Activated CD4-positive, alpha-beta T cell treated with anti-CD3 and anti-CD28 coated beads for 48 hours (primary cell): ENCODE results near the gene SORL1.

ENCODE experiments used
- DNase-seq: peaks from one replicate; pipeline ENCODE4 v3.0.0-alpha.2; 2020

The SORL1 gene

DNA sequence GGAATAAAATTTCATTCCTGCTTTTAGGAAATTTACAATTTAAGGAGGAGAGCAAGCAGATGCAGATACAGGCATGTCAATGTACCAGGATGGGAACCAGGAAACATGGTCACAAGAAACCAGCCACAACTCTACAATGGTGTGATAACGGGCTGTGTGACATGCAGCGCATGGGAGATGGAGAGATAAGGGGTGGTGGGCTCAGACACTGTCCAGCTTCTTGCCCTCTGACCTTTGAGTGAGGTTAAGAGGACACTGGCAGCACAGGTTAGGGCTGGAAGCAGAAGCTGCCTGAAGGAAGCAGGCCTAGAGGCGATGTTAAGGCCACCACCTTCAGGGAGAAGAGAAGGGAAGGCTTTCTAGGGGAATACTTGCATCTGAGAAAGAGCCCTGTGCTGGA, 3.0 kb downstream of the SORL1 start:
- DNase-seq, result no peak

DNA sequence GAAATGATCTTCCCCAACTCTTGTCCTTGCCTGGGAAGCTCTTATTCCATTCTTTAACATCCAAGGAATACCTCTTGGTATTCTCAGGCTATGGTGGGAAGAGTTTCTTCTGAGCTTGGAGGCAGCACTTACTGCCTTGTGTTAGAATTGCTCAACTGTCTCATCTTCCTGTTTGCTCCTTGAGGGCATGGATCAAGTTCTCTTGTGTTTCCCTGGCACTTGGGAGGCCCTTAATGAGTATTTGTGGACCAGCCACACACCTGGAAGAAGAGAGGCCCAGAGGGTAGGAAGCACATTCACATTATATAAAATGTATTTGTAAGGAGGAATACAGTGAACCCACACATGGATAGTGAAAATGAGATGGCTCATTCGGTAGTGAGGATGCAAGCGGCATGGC, 4.0 kb downstream of the SORL1 start:
- DNase-seq, result no peak

DNA sequence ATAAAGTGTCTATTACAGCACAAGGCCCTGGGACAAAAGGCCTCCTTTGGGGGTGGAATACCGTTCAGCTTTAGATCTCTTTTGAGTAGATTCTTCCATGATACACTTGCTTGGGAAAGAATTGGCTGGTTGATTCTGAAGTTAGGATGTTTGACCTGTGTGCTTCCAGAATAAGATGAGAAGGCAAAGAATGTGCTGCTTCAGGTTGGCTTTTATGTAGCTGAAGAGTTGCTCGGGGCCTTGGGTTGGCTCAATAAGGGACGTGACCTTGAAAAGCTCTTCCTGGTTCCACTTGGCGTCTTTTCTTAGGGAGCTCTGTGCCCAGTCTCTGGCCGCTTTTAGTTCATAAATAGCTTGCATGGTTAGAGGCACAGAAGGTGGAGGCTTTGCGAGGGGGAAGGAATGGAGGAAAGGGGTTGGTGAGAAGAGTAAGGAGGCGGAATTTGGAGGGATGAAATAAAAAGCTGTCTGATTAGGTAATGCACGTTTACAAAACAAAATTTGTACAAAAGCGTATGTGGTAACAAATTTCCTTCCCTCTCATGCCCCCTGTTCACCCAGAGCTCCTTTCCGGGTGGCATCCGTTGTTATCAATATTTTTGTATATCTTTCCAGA, 4.8 kb downstream of the SORL1 start:
- DNase-seq, result no peak

DNA sequence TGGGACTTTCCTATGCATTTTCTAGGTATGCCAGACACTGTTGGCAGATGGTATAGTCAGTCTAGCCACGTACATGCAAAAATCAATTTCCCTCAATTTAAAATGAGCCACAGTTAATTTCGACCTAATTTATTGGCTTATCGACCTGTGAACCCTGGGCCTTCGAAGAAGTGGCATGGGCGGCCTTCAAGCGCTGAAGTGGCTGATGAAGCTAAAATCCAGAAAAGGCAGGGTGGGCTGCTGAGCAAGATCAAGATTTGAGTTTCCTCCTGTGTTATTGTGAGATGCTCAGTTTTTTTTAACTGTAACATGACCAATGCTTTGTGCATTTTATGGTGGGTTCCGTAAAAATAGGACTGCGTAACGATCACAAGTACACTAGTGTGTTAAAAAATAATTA, 6.4 kb downstream of the SORL1 start:
- DNase-seq, result no peak

DNA sequence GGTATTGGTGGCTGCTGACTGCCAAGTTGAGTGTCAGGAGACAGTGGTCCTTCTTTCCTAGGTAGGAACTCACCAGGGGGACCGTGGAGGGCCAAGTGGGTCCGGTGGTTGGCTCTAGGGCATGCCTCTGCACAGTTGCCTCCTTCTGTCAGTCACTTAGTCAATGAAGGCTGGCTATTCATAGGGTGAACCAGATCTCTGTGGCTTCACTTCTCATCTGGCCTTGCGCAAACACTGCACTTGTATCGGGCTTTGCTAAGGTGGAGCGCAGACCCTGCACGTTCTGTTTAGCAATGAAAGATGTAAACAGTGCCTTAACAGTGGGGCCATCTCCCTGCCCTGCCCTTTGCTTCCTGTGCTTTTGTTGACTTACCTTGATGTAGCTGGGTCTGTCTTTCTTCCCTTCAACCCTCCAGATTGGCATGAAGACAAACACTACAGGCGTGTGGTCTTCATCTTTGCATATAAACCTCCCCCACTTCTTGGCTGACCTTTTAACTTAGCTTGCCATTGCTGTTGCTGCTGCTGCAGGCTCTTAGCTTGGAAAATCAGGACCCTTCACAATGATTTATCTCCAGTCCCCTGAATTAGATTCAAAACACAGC, 7.4 kb downstream of the SORL1 start:
- DNase-seq, result no peak

DNA sequence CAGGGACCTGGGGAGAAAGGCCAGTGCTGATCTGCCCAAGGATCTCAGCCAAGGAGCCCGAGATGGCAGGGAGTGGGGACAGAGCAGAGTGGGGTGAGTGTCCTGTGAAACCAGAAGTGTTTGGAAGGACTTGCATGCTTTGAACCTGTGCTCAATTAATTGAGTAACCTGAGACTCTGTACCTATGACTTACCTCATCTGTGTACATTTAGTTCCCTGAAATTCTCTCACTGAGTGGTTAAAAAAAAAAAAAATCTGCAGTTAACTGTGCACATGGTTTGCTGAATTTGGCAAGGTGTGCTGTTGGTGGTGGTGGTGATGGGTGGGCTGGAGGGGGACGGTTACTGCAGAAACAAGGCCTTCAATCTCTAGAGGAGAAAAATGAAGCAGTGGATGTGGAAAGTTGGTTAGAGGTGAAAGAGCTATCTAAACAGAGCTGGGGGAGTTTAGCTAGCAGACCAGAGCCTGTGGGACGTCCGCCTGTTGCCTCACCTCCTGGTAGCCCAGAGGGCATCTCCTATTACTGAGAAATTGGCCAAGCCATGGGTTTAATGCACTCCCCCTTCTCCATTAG, 8.9 kb downstream of the SORL1 start:
- DNase-seq, result no peak

DNA sequence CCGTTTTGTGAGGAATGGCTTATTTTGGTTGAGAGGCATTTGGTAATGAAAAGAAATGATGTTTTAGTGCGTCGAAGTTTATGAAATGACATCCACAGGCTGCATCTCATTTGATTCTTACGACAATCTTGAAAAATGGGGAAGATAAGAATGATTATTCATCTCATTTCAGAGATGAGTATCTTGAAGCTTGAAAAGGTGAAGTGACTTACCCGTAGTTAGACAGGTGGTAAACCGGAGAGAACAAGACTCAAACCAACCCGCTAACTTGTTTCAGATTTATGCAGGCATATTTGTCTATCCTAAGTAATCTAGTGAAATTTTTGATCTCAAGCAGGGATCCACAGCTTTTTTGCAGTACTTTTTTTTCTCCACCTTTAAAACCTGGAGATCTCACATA, 9.7 kb downstream of the SORL1 start:
- DNase-seq, result no peak

DNA sequence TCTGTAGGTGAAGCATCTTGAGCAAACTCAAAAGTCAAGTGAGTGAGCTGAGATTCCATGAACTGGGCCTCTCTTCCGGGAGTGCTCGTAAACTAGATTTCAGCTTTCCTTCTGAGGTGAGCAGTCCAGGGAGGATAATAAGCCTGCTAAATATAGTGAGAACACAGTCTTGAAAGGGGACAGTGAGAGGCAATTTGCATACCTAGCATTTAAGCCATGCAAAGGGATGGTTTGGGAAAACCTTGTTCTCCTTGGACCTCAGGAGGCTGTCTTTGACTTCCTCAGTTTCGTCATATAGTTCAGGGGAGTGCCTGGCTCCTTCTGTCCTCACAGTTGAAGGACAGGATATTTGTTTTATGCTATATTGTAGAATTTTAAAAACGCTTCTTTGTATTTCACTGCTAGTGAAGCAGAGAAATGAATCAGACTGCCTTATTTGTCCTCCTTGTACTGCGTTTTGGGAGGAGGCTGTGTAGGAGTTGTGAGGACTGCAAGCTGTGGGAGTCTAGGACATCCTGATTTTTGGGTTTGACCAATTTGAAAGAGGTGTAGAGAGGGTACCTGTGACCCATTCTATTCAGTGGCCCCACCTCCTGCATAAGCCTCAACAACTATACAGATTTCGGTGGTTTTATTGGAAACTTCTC, 11.7 kb downstream of the SORL1 start:
- no peak for DNase-seq

DNA sequence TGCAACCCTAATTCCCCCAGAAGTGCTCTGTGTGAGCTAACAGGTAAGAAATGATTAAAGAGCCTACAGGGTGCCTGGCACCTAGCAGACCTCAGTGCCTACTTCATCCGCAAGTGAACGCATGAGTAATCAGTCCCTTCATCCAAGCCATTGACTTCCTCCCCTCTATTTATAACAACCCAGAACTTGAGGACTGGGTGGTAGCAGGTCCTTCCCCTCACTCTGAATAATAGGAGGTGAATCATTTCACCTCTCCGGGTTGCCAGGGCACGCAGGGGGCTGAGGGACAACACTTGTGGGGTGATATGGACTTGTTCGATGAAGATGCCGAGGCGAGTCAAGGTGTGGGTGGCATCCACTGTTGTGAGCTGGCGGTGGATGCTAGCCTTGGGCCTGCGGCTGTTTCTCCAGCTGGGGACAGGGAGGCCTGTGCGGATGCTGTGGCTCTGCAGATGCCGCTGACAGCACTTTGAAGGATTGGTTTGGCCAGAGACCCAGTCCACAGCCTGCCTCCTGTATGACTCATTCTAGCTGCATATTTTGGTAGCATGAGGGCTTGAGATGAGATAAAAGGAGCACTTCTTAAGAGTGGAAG, 12.3 kb downstream of the SORL1 start:
- DNase-seq, result peak; percentile 90

DNA sequence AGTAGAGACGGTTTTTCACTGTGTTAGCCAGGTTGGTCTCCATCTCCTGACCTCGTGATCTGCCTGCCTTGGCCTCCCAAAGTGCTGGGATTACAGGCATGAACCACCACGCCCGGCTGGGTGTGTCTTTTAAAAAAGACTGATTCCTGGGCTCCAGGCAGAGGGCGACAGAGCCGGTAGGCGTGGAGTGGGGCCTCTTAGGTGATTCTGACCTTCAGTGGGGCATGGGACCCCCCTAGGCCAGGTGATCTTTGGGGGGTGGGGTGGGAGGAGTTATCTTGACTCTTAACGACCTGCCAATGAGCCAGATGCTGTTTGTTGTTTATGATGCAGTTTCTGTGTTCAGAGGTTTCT, 13.6 kb downstream of the SORL1 start:
- no peak for DNase-seq

DNA sequence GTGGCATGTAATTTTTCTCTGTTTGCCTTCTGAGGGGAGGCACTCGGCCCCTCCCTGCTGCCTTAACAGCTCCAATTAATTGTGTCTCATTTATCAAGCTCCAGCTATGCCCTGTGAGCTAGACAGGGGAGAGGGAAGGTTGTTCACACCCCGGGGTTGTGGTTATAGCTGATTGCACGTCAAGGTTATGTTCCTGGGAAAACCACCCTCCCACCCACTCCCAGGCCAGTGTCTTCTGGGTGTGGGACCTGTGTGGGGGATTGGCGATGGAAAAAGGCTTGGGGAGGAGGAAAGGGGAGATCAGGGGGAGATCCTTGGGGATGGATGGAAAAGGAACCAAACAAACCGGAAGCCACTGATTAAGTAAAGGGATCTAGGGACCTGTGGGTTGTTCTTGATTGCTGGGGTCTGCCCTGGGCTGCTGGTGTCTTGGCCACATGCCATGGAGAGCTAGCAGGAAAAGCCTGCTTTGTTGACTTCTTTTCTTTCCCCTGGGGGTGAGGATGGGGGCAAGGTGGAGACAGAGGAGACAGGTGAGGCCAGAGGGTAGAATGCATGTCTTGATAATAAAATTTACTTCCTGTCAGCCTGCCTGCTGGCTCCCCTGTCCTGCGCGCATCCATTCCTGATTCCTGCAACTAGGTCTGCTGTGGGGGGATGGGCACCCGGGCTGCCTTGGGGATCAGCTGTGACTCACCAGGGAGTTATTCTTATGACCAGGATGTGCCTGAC, 14.1 kb downstream of the SORL1 start:
- DNase-seq, result peak; percentile 66

DNA sequence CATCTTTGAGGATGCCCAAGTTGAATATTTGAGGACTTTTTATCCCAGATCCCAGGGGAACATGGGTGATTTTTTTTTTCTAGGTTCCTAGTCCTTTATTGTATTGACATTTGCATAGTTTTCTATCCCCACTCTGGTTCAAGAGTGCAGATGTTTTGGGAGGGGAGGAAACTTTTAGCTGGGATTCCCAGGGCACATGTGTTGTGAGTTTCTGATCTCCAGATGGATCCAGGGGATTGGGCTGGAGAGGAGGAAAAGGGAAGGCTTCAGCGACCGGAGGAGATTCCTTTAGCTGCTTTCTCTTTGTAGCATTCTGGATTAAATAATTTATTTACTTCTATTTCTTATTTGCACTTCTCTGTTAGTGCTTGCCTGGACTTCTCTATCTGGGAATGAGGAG, 15.4 kb downstream of the SORL1 start:
- DNase-seq, result no peak

DNA sequence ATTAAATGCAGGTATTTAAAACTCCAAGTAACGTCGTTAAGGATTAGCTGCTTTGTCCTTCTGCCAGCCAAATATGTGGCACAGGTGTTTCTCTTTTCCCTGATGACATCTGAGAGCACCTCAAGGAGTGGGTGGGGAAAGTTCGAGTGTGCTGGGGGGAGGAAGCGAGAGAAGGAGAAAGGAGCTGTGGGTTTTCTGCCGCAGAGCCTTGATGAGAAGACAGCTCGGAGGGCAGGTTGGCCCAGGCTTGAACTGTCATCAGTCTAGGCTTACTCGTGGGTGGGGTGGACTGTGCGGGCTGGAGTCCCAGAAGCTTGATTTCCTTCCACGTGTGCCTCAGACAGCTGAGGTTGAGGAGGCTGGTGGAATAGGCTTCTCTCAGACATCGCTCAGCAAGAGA, 15.9 kb downstream of the SORL1 start:
- peak; percentile 86 for DNase-seq

DNA sequence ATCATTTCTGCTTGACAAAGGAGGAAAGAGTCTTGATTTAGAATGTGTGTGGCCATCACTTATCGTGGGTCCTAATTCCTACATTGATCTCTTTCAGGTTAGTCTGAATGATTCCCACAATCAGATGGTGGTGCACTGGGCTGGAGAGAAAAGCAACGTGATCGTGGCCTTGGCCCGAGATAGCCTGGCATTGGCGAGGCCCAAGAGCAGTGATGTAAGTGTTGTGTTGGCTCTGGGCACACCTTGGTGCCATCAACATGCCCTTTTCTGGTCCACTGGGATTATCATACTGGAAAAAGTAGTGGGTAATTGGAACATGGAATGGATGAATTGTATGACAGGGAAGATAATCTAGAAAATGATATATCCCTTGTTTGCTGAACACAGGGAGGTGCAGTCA, 17.8 kb downstream of the SORL1 start:
- DNase-seq, result no peak

DNA sequence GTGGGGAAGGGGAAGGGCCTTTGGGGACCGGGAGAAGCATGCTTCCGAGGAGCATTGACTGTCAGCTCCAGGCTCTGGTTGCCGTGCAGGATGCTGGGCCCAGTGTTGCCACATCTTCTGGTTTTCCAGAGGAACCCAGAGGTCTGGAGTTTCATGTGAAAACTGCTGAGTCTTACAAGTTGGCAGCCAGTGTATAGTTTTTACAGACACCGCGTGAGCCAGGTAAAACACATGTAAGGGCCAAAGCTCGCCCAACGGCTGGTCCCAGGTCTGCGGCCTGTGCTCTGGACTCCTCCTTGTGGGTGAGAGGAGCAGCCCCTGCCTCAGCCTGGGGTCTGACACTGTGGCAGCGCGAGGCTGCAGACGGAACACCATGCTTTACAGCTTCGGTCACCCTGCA, 19.1 kb downstream of the SORL1 start:
- no peak for DNase-seq

DNA sequence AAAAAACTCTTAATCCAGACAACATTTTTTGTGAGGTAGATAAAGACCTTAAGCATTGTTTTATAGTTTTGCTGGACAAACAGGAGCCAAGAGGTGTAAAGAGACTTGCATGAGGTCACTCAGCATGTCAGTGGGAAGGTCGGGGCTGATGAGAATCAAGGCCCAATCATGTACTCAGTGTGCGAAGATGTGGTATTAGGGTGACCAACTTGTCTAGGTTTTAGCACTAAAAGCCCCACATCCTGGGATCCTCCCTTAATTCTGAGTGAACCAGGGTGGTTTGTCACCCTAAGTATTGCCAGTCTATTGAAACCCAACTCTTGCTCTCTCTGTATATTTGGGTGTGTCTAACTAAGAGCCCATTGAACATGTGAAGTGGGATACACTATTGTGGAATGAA, 20.2 kb downstream of the SORL1 start:
- DNase-seq, result no peak

DNA sequence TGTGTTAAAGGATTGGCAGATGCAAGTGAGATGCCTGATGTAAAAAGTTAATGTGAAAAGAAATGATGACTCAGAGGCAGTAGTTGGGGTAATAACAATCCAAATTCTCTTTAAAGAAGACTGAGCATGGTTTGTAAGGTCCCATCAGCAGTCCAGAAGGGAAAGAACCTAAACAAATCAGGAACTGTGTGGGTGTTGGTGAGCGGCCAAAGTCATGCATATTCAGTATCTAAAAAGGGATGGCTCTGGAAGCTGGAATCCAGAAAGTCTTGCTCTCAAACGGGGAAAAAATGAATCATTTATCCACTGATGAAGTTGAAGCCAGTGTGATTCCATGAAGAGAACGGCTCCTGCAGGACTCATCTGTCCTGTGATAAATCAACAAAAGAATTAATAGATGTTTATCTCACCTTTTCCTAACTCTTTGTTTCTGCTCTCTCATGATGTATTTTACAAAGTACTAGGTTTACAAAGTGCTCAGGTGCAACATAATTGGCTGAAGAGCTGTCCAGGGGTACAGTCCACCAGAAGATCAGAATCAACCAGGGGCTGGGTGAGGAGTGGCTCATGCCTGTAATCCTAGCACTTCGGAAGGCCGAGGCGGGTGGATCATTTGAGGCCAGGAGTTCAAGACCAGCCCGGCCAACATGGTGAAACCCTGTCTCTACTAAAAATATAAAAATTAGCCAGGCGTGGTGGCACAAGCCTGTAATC, 21.1 kb downstream of the SORL1 start:
- DNase-seq, result no peak

DNA sequence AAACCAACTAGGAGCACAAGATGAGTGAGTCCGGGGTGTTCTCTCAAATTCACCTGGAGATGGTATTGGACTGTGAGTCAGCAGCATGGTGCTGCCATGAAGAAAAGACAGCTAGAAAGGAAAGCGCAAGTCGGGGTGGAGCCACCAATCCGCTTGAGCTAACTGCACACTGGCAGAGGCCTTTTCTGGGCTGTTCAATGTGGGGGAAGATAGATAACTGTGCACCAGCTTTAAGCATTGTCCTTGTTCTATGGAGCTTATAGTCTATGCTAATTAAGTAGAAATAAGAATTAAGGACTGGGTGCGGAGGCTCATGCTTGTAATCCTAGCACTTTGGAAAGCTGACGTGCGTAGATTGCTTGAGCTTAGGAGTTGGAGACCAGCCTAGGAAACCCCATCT, 22.6 kb downstream of the SORL1 start:
- DNase-seq, result no peak

DNA sequence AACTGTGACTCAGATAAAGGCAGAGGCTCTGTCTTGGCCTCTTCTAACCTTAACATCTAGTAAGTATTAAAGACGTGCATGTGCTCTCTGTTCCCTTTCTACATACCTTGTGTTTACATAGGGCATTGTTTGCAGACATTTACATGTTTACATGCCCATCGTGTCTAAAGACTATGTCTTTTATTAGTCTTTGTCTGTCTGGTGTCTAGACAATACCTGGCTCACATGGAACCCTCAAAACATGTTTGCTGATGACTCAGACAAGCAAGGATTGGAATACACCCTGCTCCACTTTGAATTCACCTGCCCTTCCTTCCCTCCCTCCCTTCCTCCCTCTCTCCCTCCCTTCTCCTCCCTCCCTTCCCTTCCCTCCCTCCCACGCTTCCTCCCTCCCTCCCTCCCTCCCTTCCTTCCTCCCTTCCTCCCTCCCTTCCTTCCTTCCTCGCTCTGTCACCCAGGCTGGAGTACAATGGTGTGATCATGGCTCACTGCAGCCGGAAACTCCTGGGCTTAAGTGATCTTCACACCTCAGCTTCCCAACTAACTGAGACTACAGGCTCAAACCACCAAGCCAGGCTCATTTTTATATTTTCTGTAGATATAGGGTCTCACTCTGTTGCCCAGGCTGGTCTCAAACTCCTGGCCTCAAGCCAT, 24.4 kb downstream of the SORL1 start:
- DNase-seq, result no peak

DNA sequence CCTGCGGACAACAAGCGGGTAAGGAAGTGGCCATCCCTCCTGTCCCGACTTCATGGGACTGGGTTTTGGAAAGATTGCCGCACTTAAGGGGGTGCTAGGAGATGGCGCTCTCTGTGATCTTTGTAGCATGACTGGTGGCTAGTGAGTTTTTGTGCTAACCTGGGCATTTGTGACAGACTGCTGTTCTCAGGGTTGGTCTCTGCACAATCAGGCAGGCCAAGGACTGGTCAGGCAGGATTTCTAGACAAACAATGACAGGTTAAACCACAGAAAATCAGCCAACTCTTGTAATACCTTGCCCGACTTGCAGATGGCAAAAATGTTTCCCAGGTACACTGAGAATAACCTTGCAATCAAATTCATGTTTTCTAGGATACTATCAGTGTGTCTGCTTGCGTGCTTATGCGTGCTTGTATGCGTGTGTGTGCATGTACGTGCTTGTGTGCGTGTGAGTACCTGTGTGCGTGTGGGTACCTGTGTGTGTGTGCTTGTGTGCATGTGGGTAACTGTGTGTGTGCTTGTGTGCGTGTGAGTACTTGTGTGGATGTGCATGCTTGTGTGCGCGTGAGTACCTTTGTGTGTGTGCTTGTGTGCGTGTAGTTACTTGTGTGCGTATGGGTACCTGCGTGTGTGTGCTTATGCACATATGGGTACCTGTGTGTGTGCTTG, 26.2 kb downstream of the SORL1 start:
- DNase-seq, result no peak

DNA sequence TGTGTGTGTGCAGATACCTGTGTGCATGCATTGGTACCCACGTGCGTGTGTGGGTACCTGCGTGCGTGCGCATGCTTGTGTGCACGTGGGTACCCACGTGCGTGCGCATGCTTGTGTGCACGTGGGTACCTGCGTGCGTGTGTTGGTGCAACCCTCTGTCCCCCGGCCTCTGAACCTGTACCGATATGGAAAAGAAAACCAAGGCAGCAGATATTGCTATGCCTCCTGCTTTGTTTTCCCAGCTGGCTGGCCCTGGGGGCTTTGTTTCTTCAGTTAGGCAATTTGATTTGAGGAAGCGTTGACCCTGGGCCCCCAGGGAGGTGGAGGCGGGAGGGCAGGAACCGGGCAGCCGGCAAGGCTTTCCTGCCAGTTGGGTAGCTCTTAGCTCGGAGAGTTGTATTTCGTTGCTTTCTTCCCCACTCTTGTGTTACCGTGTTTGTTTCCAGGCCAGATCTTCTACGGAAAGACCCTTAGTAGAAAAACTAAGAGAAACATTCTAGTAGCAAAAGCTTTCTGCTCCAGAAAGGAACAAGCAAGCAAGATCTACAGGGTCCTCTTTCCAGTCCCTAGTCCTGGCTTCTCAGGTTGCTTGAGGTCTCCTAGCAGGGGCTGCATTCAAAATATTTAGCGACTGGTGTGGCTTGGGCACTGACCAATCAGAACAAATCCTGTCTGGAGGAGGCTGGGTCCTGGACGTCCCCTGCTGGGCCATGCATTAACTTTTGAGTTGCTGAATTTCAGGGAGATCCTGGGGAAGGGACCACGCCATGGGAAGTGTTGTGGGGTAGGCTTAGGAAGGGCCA, 27.0 kb downstream of the SORL1 start:
- DNase-seq, result no peak
